K562 (cell line): ENCODE results near the gene KRTAP11-1. TPM values are rescaled to one million over a fixed set of nuclear protein-coding genes. Genes with fewer than 3 reads are reported as not detected.

Source experiments
- ATAC-seq: fragments of 200-7000 bp; cut with Tn5 transposase; 3 replicates; pipeline ENCODE4 v1.9.1; 2020; ENCODE audit warnings: moderate library complexity
- BruUV-seq: library from RNA; stranded (reverse); fragments of 400-500 nt; replicated peaks from 2 replicates; lab custom pipeline; 2021; lab: Mats Ljungman, UMichigan
- CTCF ChIA-PET: fragments of 300-600 bp; formaldehyde crosslinking; extraction: SDS; loops from one replicate; lab custom pipeline; 2021; ENCODE audit warnings: low intra/inter-chr PET ratio; lab: Yijun Ruan, JAX
- POLR2A ChIA-PET: fragments of 300-600, 350-650 bp; sonication (Branson Sonifier 250); formaldehyde crosslinking; extraction: SDS; loops from one replicate; lab custom pipeline; 2021; ENCODE audit warnings: antibody characterized with exemption, inconsistent platforms; lab: Yijun Ruan, JAX
- DNase-seq, 4 experiments: peaks; one replicate each; pipeline versions ENCODE4 v3.0.0 to v3.0.0-alpha.2; 2011 to 2018; ENCODE audit warnings: low spot score in 3 of 4, mixed read lengths in 3 of 4; ENCODE audit errors: extremely low read depth in 1 of 4
- FAIRE-seq: peaks from 2 replicates; lab custom pipeline; 2011; peaks lifted over from hg19 to GRCh38; lab: Jason Lieb, UNC
- H2AFZ ChIP-seq: 2 replicates; pipeline ENCODE4 v1.6.0; 2011; ENCODE audit warnings: low read depth, low read length, control low read depth, inconsistent platforms
- H3K27ac ChIP-seq: fragments of 200-600 bp; 3 replicates; pipeline ENCODE4 v1.8.0; 2011; ENCODE audit warnings: low read depth, mild to moderate bottlenecking, control low read depth, inconsistent platforms, low read length, moderate library complexity, mixed read lengths; ENCODE audit errors: extremely low read depth
- H3K27me3 ChIP-seq, 2 experiments: fragments of 300-600 bp in 1 of 2; 2 replicates in 1 of 2; 3 replicates in 1 of 2; pipeline versions ENCODE4 v1.6.0 to v1.8.0; 2011; ENCODE audit warnings: inconsistent platforms in 2 of 2, low read length in 2 of 2, mild to moderate bottlenecking in 1 of 2, mixed read lengths in 1 of 2, moderate library complexity in 1 of 2; ENCODE audit not compliant: control insufficient read depth in 2 of 2, insufficient read depth in 2 of 2
- H3K36me3 ChIP-seq: fragments of 300-600 bp; 3 replicates; pipeline ENCODE4 v1.8.0; 2011; ENCODE audit warnings: mild to moderate bottlenecking, low read length, inconsistent platforms; ENCODE audit not compliant: control insufficient read depth, insufficient read depth
- H3K4me1 ChIP-seq, 2 experiments: fragments of 200-600 bp in 1 of 2; replicated peaks in 1 of 2; 2 replicates in 1 of 2; 3 replicates in 1 of 2; pipeline versions ENCODE4 v1.5.1 to v1.8.0; 2011; ENCODE audit warnings: inconsistent platforms in 2 of 2, low read length in 2 of 2, mild to moderate bottlenecking in 1 of 2, mixed read lengths in 1 of 2, moderate library complexity in 1 of 2; ENCODE audit not compliant: control insufficient read depth in 2 of 2, insufficient read depth in 2 of 2
- H3K4me2 ChIP-seq: 2 replicates; pipeline ENCODE4 v1.6.1; 2011; ENCODE audit warnings: low read length, control low read depth, inconsistent platforms, mixed read lengths; ENCODE audit not compliant: insufficient read depth
- H3K4me3 ChIP-seq: fragments of 200-600 bp; sonication (generic), shearing (Covaris generic); 2 replicates; pipeline ENCODE4 v1.5.1; 2016; ENCODE audit warnings: control low read depth, inconsistent platforms
- H3K79me2 ChIP-seq: fragments of 200-600 bp; 3 replicates; pipeline ENCODE4 v1.8.0; 2011; ENCODE audit warnings: low read length, inconsistent platforms; ENCODE audit not compliant: control insufficient read depth, insufficient read depth
- H3K9ac ChIP-seq, 2 experiments: 2 replicates each; pipeline versions ENCODE4 v1.6.0 to v1.6.1; 2011; ENCODE audit warnings: low read depth in 2 of 2, low read length in 2 of 2, control low read depth in 1 of 2, inconsistent platforms in 1 of 2, mild to moderate bottlenecking in 1 of 2, mixed read lengths in 1 of 2; ENCODE audit not compliant: insufficient read depth in 1 of 2
- H3K9me1 ChIP-seq: one replicate; pipeline ENCODE4 v1.6.0; 2011; ENCODE audit warnings: inconsistent platforms, mild to moderate bottlenecking, low read length, moderate library complexity; ENCODE audit not compliant: control insufficient read depth, insufficient read depth
- H3K9me3 ChIP-seq: replicated peaks from 2 replicates; pipeline ENCODE4 v1.5.1; 2011; ENCODE audit warnings: low read depth, low read length, inconsistent platforms; ENCODE audit not compliant: control insufficient read depth, insufficient read depth
- H4K20me1 ChIP-seq: replicated peaks from 2 replicates; pipeline ENCODE4 v1.6.1; 2011; ENCODE audit warnings: low read length, inconsistent platforms, mixed read lengths; ENCODE audit not compliant: control insufficient read depth, insufficient read depth
- FOXP1 ChIP-seq: sonication (generic); formaldehyde crosslinking; IDR thresholded peaks from 2 replicates; pipeline ENCODE4 v1.8.0; 2022; ENCODE audit warnings: mild to moderate bottlenecking, missing genetic modification reagents
- HIVEP1 ChIP-seq: fragments of 250-450 bp; sonication (Bioruptor Pico); IDR thresholded peaks from 2 replicates; pipeline ENCODE4 v1.4.0; 2020; ENCODE audit warnings: mild to moderate bottlenecking
- KDM4B ChIP-seq, 2 experiments: fragments of 450-650 bp in 1 of 2; sonication (generic) in 1 of 2; IDR thresholded peaks; 2 replicates each; pipeline ENCODE4 v1.6.1; 2016 to 2017; ENCODE audit warnings: borderline replicate concordance in 2 of 2, antibody characterized with exemption in 1 of 2, low read depth in 1 of 2, mild to moderate bottlenecking in 1 of 2
- STAT6 ChIP-seq: sonication (generic); formaldehyde crosslinking; IDR thresholded peaks from 2 replicates; pipeline ENCODE4 v1.8.1; 2023; ENCODE audit warnings: mild to moderate bottlenecking, missing genetic modification reagents
- USF2 ChIP-seq: sonication (generic); formaldehyde crosslinking; IDR thresholded peaks from 2 replicates; pipeline ENCODE4 v1.5.0; 2020; ENCODE audit warnings: missing genetic modification reagents
- ZNF3 ChIP-seq: fragments of 250-450 bp; sonication (Bioruptor Pico); IDR thresholded peaks from 2 replicates; pipeline ENCODE4 v1.5.0; 2021; ENCODE audit warnings: mild to moderate bottlenecking, moderate library complexity
- in situ Hi-C: fragments of 300-500 bp; cut with MboI; formaldehyde crosslinking; loops from 4 replicates; pipeline ENCODE4 v1.15.0; 2018; ENCODE audit warnings: inconsistent platforms, mixed read lengths
- intact Hi-C: fragments of 100-400 bp; cut with micrococcal nuclease; formaldehyde crosslinking; loops from 2 replicates; pipeline ENCODE4 v1.14.2; 2022
- polyA plus RNA-seq, 8 experiments: library from polyadenylated mRNA; depleted of rRNA in 4 of 8; stranded (reverse) in 5 of 8; unstranded in 3 of 8; fragments of >200 nt; fragmentation: Nextera tagmentation in 2 of 8; fragmentation: Illumina TruSeq in 1 of 8; extraction: Ambion mirVana in 2 of 8; extraction: Trizol in 1 of 8; gene quantifications; 2 replicates each; pipeline versions ENCODE4 v1.2.1 to v1.2.3, GENCODE V29; 2011 to 2014; ENCODE audit warnings: inconsistent platforms in 1 of 8, missing spikeins in 1 of 8
- total RNA-seq, 7 experiments: library from RNA; depleted of rRNA in 6 of 7; stranded (reverse); fragments of >200 nt in 6 of 7; fragmentation: Illumina TruSeq in 2 of 7; extraction: Trizol in 2 of 7; gene quantifications; 2 replicates each; pipeline versions ENCODE4 v1.2.1 to v1.2.3, GENCODE V29; 2011 to 2021; ENCODE audit warnings: low replicate concordance in 1 of 7

Gene KRTAP11-1
- total and polyA plus RNA-seq, 9 of the 15 experiments (the other 6 are each of a cell fraction or from before 2014, with no cell fraction given): not detected

GRCh38 chr21:30842990-30843389, 38.4 kb downstream of the KRTAP11-1 start:
- no peak for FAIRE-seq
- POLR2A ChIA-PET: no interaction called here

More at GRCh38 chr21:30842990-30843389, 38.4 kb downstream of the KRTAP11-1 start:
- H3K9me1 ChIP-seq: no peaks in the 10 kb centered on the region
- no peaks in the 10 kb centered on the region for H3K27me3 ChIP-seq
- no peak overlapping the region for H3K4me2 ChIP-seq
- H4K20me1 ChIP-seq: no peaks in the 10 kb centered on the region
- H3K4me1 ChIP-seq: no peaks in the 10 kb centered on the region
- no peak overlapping the region for H3K27ac ChIP-seq
- H3K36me3 ChIP-seq: no peaks in the 10 kb centered on the region
- in situ Hi-C loops (no loop called here), intact Hi-C loops (no loop called here)
- no peaks in the 10 kb centered on the region for H3K9me3 ChIP-seq
- no peak overlapping the region for H2AFZ ChIP-seq
- no peaks in the 10 kb centered on the region for H3K79me2 ChIP-seq
- H3K4me3 ChIP-seq: no peak overlapping the region
- TF ChIP-seq FOXP1 (CRISPR knock-in tag) (no peak), USF2 (CRISPR knock-in tag) (no peak), STAT6 (CRISPR knock-in tag) (no peak), HIVEP1 (CRISPR knock-in tag) (no peak), KDM4B (IDR thresholded peaks at IDR 0.05; ENCODE audit: borderline replicate concordance in 2 of 2, low read depth in 1 of 2) (no peak), ZNF3 (no peak)
- CTCF ChIA-PET: no interaction called here
- no peak for ATAC-seq
- DNase-seq: no peak
- no TSS peak for BruUV-seq
- H3K9ac ChIP-seq: no peak overlapping the region
